AG09319 (cell line): Measurements from ENCODE around the gene LIMCH1.

Source experiments
- DNase-seq: peaks from one replicate; pipeline ENCODE4 v3.0.0-alpha.2; 2010; ENCODE audit warnings: low read depth; ENCODE audit errors: extremely low read depth
- CTCF ChIP-seq: IDR thresholded peaks from 2 replicates; pipeline ENCODE4 v1.5.1; 2011; ENCODE audit warnings: low read depth, mild to moderate bottlenecking, inconsistent platforms, low read length, moderate library complexity

Gene LIMCH1

DNA sequence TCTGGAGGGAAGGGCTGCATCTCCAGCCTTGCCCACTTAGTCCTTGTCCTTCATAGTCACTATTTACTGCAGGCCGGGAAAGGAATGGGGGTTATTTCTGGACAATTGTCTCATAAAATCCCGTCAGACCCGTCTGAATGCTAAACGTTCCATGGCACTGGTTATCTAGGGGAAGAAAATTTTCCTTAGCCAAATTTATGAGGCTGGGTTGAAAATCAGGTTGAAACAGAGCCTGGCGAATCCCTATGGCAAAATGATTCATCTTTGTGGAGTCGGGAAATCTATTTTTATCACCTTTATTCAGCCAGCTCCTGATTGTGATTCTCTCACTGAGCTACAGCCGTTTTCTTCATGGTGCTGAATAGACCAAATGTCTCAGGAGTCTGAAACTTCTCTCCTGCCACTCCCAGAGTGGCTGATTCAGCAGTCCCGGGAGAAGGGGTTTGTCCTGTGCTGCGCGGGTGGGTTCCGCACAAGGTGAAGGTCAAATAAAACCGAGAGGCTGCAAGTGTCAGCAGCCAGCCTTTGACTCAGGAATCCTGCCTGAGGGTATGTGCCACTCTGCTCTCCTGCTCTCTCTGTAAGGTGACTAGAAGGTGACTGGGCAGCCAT is 1.0 kb downstream of the LIMCH1 start:
- no peak for DNase-seq
- no peak for TF ChIP-seq CTCF

GRCh38 chr4:41539711-41540110 is 1.8 kb downstream of the LIMCH1 start:
- no peak for TF ChIP-seq CTCF
- no peak for DNase-seq

DNA sequence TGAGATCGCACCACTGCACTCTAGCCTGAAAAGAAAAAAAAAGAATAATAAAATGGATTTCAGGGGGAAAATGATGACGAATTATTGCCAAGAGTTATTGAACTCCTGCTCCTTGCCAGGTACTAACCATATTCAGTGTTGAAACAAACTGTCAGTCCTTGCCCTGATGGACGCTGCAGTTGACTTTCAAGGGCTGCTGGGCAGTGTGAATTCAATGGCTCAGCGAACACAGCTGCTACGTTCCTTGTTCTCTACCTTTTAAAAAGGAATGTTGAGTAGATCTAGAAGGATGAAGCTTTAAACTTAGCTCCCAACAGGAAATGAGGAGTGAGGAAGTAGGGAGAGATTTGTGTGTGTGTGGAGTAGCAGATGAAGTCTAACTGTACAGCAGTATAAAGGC is 2.7 kb downstream of the LIMCH1 start:
- no peak for DNase-seq
- no peak for TF ChIP-seq CTCF

- DNase-seq = peak; percentile 11
- no peak for TF ChIP-seq CTCF
Measured at GRCh38 chr4:41541687-41542094, 3.7 kb downstream of the LIMCH1 start.

- TF ChIP-seq CTCF = no peak
- DNase-seq = no peak
Measured at GRCh38 chr4:41542526-41543275, 4.7 kb downstream of the LIMCH1 start.

GRCh38 chr4:41545238-41545637 is 7.3 kb downstream of the LIMCH1 start:
- DNase-seq = no peak
- TF ChIP-seq CTCF = no peak

DNA sequence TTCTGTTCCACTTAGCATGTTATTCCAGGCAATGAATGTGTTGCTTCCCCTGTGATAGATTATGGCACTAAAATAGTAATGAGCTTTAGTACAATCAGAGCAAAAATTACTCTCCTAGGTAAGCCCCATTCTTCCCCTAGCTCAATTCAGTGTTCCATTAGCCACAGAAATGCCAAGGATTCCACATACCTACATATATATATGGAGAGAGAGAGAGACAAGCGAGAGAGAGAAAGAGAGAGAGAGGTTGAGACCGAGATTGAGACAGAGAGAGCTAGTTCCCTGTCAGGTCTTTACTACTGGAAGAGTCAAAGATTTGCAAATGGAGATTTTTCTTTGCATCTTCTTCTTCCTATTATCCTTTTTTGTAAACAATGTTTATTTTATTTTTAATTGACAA is 8.7 kb downstream of the LIMCH1 start:
- no peak for DNase-seq
- TF ChIP-seq CTCF = no peak
